ENCODE measurements around the gene COL16A1.

The COL16A1 gene

DNA sequence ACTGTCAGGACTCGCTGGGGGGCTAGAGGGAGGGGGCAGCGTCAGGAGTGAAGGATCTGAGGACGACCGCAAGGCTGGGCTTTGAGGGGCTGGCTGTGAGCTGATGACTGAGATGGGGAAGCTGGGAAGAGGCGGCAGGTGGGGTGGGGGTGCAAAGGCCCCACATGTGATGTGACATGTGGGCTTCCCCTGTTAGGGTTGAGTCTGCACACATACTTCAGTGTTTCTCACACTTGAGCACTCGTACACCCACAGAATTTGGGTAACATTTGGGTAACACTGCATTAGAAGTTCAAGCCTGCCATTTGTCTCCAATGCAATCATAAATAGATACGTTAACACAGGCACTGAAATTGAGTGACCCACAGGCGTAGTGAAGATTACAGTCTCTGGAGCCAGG, 16.2 kb downstream of the COL16A1 start:
- Histone ChIP-seq H3K4me1 (ENCODE audit: control insufficient read depth, low read length) (no peaks in the 10 kb centered on the region), H3K4me2 (ENCODE audit: low read length) (no peak overlapping the region), H3K36me3 (ENCODE audit: control insufficient read depth, low read length) (no peaks in the 10 kb centered on the region), H4K20me1 (ENCODE audit: control insufficient read depth, insufficient read depth, low read depth, low read length) (no peaks in the 10 kb centered on the region), H3K4me3 (ENCODE audit: low read length) (no peak overlapping the region), H3K9me3 (ENCODE audit: control insufficient read depth, insufficient read depth, low read length) (no peaks in the 10 kb centered on the region), H3K27me3 (ENCODE audit: control insufficient read depth, low read length) (peaks cover 31% of the 10 kb centered on the region), H3F3A (ENCODE audit: control insufficient read depth, insufficient read depth) (no peaks in the 10 kb centered on the region), H3K79me2 (ENCODE audit: control insufficient read depth, low read length) (no peaks in the 10 kb centered on the region), H3K9me2 (replicated peaks; ENCODE audit: control insufficient read depth, low read length) (no peaks in the 10 kb centered on the region), H3K27ac (ENCODE audit: low read depth, low read length) (no peak overlapping the region)
- TF ChIP-seq EZH2phosphoT487 (IDR thresholded peaks at IDR 0.05; ENCODE audit: borderline replicate concordance, low read length): no peak
- TF ChIP-seq CTCF (IDR thresholded peaks at IDR 0.05; ENCODE audit: low read depth, low read length, poor library complexity, severe bottlenecking): no peak

GRCh38 chr1:31685795-31686194, 18.0 kb downstream of the COL16A1 start:
- Histone ChIP-seq H3K4me3 (ENCODE audit: low read length) (no peak overlapping the region), H3K4me2 (ENCODE audit: low read length) (no peak overlapping the region), H3F3A (ENCODE audit: control insufficient read depth, insufficient read depth) (no peaks in the 10 kb centered on the region), H3K36me3 (ENCODE audit: control insufficient read depth, low read length) (no peaks in the 10 kb centered on the region), H4K20me1 (ENCODE audit: control insufficient read depth, insufficient read depth, low read depth, low read length) (no peaks in the 10 kb centered on the region), H3K27me3 (ENCODE audit: control insufficient read depth, low read length) (peaks cover 36% of the 10 kb centered on the region), H3K9me2 (replicated peaks; ENCODE audit: control insufficient read depth, low read length) (no peaks in the 10 kb centered on the region), H3K79me2 (ENCODE audit: control insufficient read depth, low read length) (no peaks in the 10 kb centered on the region), H3K4me1 (ENCODE audit: control insufficient read depth, low read length) (no peaks in the 10 kb centered on the region), H3K27ac (ENCODE audit: low read depth, low read length) (no peak overlapping the region), H3K9me3 (ENCODE audit: control insufficient read depth, insufficient read depth, low read length) (no peaks in the 10 kb centered on the region)
- TF ChIP-seq CTCF (IDR thresholded peaks at IDR 0.05; ENCODE audit: low read depth, low read length, poor library complexity, severe bottlenecking): no peak

DNA sequence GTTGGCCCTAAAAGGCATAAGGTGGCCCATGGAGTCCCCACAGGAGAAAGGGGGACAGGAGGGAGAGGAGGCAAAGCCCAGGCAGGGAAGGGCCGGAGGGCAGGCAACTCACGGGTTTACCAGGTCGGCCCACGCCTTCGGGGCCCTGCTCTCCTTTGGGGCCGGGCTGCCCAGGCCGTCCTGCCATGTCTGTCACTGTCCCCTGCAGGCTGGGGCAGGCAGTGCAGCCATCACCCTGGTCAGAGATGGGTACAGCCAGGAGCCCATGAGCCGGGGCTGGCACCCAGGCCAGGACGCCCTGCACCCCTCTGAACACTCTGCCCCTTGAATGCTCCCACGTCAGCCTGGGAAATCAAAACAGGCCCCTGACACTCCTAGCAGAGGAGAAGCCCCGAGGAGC, 19.8 kb downstream of the COL16A1 start:
- Histone ChIP-seq H3K4me2 (ENCODE audit: low read length) (no peak overlapping the region), H3K79me2 (ENCODE audit: control insufficient read depth, low read length) (no peaks in the 10 kb centered on the region), H3K9me2 (replicated peaks; ENCODE audit: control insufficient read depth, low read length) (no peaks in the 10 kb centered on the region), H4K20me1 (ENCODE audit: control insufficient read depth, insufficient read depth, low read depth, low read length) (no peaks in the 10 kb centered on the region; the same call in 1 of the 2 replicates), H3F3A (ENCODE audit: control insufficient read depth, insufficient read depth) (no peaks in the 10 kb centered on the region), H3K27me3 (ENCODE audit: control insufficient read depth, low read length) (peaks cover 40% of the 10 kb centered on the region), H3K36me3 (ENCODE audit: control insufficient read depth, low read length) (no peaks in the 10 kb centered on the region), H3K9me3 (ENCODE audit: control insufficient read depth, insufficient read depth, low read length) (no peaks in the 10 kb centered on the region), H3K27ac (ENCODE audit: low read depth, low read length) (no peak overlapping the region), H3K4me1 (ENCODE audit: control insufficient read depth, low read length) (no peaks in the 10 kb centered on the region), H3K4me3 (ENCODE audit: low read length) (no peak overlapping the region)
- TF ChIP-seq CTCF (IDR thresholded peaks at IDR 0.05; ENCODE audit: low read depth, low read length, poor library complexity, severe bottlenecking) (peak; percentile 56), EZH2phosphoT487 (IDR thresholded peaks at IDR 0.05; ENCODE audit: borderline replicate concordance, low read length) (no peak)

- no peaks in the 10 kb centered on the region for H3K79me2 ChIP-seq (ENCODE audit: control insufficient read depth, low read length)
- H3K4me1 ChIP-seq (ENCODE audit: control insufficient read depth, low read length): no peaks in the 10 kb centered on the region
- no peak overlapping the region for H3K27ac ChIP-seq (ENCODE audit: low read depth, low read length)
- H3K27me3 ChIP-seq (ENCODE audit: control insufficient read depth, low read length): peaks cover 45% of the 10 kb centered on the region
- no peaks in the 10 kb centered on the region for H3K9me2 ChIP-seq (replicated peaks; ENCODE audit: control insufficient read depth, low read length)
- H3K36me3 ChIP-seq (ENCODE audit: control insufficient read depth, low read length): no peaks in the 10 kb centered on the region
- no peak overlapping the region for H3K4me2 ChIP-seq (ENCODE audit: low read length)
- no peaks in the 10 kb centered on the region for H3K9me3 ChIP-seq (ENCODE audit: control insufficient read depth, insufficient read depth, low read length)
- no peaks in the 10 kb centered on the region; the same call in 1 of the 2 replicates for H4K20me1 ChIP-seq (ENCODE audit: control insufficient read depth, insufficient read depth, low read depth, low read length)
- no peaks in the 10 kb centered on the region for H3F3A ChIP-seq (ENCODE audit: control insufficient read depth, insufficient read depth)
- TF ChIP-seq EZH2phosphoT487 (IDR thresholded peaks at IDR 0.05; ENCODE audit: borderline replicate concordance, low read length) (no peak), CTCF (IDR thresholded peaks at IDR 0.05; ENCODE audit: low read depth, low read length, poor library complexity, severe bottlenecking) (no peak)
- no peak overlapping the region for H3K4me3 ChIP-seq (ENCODE audit: low read length)
Observed at GRCh38 chr1:31681415-31681814, 22.4 kb downstream of the COL16A1 start.

Measured in DOHH2 (cell line).